ENCODE results near the gene TARDBP. TPM values are rescaled to one million over a fixed set of nuclear protein-coding genes. Genes with fewer than 3 reads are reported as not detected.

TARDBP gene
- total RNA-seq, 1 donor from 2014 or later, result 175 TPM

GRCh38 chr1:10969971-10970332, 42.5 kb upstream of the TARDBP start:
- no peak for TF ChIP-seq CTCF (IDR thresholded peaks at IDR 0.05; ENCODE audit: unreplicated experiment)
- Mint-ChIP-seq H3K9me3 (no peaks in the 10 kb centered on the region), H3K4me1 (peaks cover 6% of the 10 kb centered on the region), H3K27ac (no peak overlapping the region), H3K27me3 (ENCODE audit: low read depth) (peaks cover 43% of the 10 kb centered on the region), H3K36me3 (no peaks in the 10 kb centered on the region), H3K4me3 (no peak overlapping the region)
- DNase-seq (ENCODE audit: low spot score in 2 of 2, unreplicated experiment in 2 of 2), result no peak

- H3K27ac Mint-ChIP-seq, result no peak overlapping the region
- H3K4me3 Mint-ChIP-seq, result no peak overlapping the region
- no peak for TF ChIP-seq CTCF (IDR thresholded peaks at IDR 0.05; ENCODE audit: unreplicated experiment)
- no peaks in the 10 kb centered on the region for H3K36me3 Mint-ChIP-seq
- no peaks in the 10 kb centered on the region for H3K9me3 Mint-ChIP-seq
- no peak for DNase-seq (ENCODE audit: low spot score in 2 of 2, unreplicated experiment in 2 of 2)
- peaks cover 5% of the 10 kb centered on the region for H3K4me1 Mint-ChIP-seq
- H3K27me3 Mint-ChIP-seq (ENCODE audit: low read depth), result peaks cover 32% of the 10 kb centered on the region
Observed at GRCh38 chr1:10973552-10973951, 38.9 kb upstream of the TARDBP start.

GRCh38 chr1:10973956-10974881, 38.2 kb upstream of the TARDBP start:
- Mint-ChIP-seq H3K27me3 (ENCODE audit: low read depth) (peaks cover 32% of the 10 kb centered on the region), H3K9me3 (no peaks in the 10 kb centered on the region), H3K4me1 (peaks cover 5% of the 10 kb centered on the region), H3K4me3 (no peak overlapping the region), H3K27ac (no peak overlapping the region), H3K36me3 (no peaks in the 10 kb centered on the region)
- no peak for TF ChIP-seq CTCF (IDR thresholded peaks at IDR 0.05; ENCODE audit: unreplicated experiment)
- no peak for DNase-seq (ENCODE audit: low spot score in 2 of 2, unreplicated experiment in 2 of 2)

- no peak for TF ChIP-seq CTCF (IDR thresholded peaks at IDR 0.05; ENCODE audit: unreplicated experiment)
- no peak for DNase-seq (ENCODE audit: low spot score in 2 of 2, unreplicated experiment in 2 of 2)
- H3K27ac Mint-ChIP-seq, result no peak overlapping the region
- peaks cover 9% of the 10 kb centered on the region for H3K4me1 Mint-ChIP-seq
- H3K36me3 Mint-ChIP-seq, result no peaks in the 10 kb centered on the region
- H3K4me3 Mint-ChIP-seq, result no peak overlapping the region
- no peaks in the 10 kb centered on the region for H3K9me3 Mint-ChIP-seq
- peaks cover 36% of the 10 kb centered on the region for H3K27me3 Mint-ChIP-seq (ENCODE audit: low read depth)
Observed at GRCh38 chr1:10975567-10976326, 36.7 kb upstream of the TARDBP start.

GRCh38 chr1:10978719-10979118, 33.7 kb upstream of the TARDBP start:
- Mint-ChIP-seq H3K27ac (no peak overlapping the region), H3K4me3 (no peak overlapping the region), H3K4me1 (peaks cover 9% of the 10 kb centered on the region), H3K27me3 (ENCODE audit: low read depth) (peaks cover 48% of the 10 kb centered on the region), H3K9me3 (no peaks in the 10 kb centered on the region), H3K36me3 (no peaks in the 10 kb centered on the region)
- TF ChIP-seq CTCF (IDR thresholded peaks at IDR 0.05; ENCODE audit: unreplicated experiment), result no peak
- DNase-seq (ENCODE audit: low spot score in 2 of 2, unreplicated experiment in 2 of 2), result no peak
